ENCODE results near the gene INPP5B.

Gene INPP5B

DNA sequence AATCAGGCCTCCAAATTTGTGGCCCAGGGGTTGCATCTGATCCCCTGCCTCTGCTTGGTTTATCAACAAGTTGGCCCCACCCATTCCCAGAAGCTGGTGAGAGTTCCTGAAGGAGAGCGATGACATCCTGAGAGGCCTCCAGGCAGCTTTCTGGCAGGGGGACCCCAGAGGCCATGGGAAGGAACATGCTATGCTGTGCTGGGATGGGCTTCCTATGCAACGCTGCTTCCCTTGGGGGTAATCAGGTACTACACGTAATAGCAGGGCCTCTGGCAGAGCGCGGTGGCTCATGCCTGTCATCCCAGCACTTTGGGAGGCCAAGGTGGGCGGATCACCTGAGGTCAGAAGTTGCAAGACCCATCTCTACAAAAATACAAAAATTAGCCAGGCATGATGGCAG lies 79.1 kb downstream of the INPP5B start:
- no peak for DNase-seq (ENCODE audit: low read depth)

DNA sequence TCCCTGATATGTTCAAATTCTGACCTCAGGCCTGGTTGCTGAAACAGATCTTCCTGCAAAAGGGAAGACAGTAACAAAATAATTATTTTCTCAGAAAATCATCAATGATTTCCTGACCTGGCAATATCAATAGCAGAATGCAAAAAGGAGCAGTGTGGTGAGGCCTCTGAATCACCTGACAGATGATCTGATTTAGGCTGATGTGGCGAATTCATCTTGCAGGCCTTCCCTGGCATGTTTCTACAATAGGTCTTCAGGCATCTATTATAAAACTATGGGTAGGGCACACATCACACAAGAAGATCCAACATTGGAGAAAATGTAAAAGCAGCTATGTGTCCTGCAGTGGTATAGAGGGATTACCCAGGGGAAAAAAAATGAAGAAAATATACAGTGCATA lies 80.4 kb downstream of the INPP5B start:
- DNase-seq (ENCODE audit: low read depth): no peak

- no peak for DNase-seq (ENCODE audit: low read depth)
Observed at GRCh38 chr1:37865348-37866120, 81.3 kb downstream of the INPP5B start.

GRCh38 chr1:37862330-37862729 lies 84.5 kb downstream of the INPP5B start:
- DNase-seq (ENCODE audit: low read depth): no peak

- DNase-seq (ENCODE audit: low read depth): no peak
Observed at GRCh38 chr1:37861151-37861550, 85.7 kb downstream of the INPP5B start.

DNA sequence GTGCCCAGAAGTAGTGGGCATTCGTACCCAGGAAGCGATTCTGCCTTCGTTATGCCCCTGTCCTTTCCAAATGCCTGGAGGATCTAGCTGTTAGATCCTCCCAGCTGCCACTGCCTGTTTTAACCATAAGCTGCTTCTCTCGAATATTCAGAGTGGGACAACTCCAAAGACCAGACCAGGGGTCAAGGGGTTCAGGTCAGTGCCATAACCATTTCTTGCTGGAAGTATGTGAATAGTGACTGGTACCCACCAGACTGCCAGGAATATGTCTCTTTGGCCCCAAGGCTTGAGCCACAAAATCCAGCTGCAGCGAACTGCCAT lies 86.5 kb downstream of the INPP5B start:
- DNase-seq (ENCODE audit: low read depth): no peak

DNA sequence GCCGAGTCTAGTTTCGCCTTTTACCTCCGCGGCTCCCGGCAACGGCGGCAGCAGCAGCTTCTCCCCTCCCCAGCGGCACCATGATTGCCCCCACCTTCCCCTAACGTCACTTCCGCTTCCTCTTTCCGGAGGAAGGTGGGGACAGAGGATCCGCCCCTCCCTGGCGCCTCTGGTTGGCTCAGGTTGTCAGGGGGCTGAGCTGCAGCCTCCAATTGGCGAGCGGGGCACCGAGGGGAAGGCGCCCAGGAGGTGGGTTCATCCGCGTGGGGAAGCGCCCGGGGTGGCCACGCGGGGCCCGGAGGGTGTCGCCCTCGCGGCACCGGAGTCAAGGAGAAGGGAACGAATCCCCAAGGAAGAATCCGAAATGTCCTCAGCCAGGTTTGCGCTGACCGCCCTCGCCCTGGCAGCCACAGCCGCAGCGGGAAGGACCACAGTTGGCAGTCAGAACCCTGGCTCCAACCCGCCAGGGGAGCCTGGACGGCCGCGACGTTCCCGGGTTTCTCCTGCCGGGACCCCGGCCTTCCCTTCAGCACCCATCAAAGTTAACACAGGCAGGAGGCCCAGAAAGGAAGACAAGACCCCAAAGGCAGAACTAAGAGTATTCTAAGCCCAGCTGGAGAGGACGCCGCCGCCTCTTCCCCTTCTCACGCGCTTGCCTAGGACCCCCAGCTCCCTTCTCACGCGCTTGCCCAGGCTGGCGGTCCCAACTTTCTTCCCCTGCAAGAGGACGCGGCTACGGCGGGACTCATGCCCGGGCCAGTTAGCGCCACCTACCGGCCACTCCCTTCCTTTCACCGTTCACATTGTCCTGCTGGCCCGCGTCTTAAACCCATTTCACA lies 87.1 kb downstream of the INPP5B start, which contains the start of gene MTF1:
Gene MTF1 (minus strand): TSS at position 86 of the 839 bp plus-strand sequence. CDS start 1,934 bp downstream, outside the sequence.
- peak; percentile 94 for DNase-seq (ENCODE audit: low read depth)

- DNase-seq (ENCODE audit: low read depth): peak; percentile 1
Observed at GRCh38 chr1:37858931-37859506, 87.8 kb downstream of the INPP5B start.

DNA sequence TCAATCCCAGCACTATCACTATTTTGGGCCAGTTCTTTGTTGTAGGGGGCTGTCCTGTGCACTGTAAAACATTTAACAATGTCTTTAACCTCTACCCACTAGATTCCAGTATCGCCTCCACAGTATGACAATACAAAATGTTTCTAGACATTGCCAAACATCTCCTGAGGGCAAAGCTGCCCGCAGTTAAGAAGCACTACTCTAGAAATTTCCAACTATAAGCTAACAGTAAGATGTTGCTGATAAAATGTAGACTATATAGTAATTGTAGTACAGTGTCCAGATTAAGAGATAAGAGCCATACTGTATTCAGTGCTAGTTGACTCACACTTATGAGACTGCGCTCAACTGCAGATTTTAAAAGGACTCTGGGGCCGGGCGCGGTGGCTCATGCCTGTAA lies 92.4 kb downstream of the INPP5B start:
- DNase-seq (ENCODE audit: low read depth): no peak

DNA sequence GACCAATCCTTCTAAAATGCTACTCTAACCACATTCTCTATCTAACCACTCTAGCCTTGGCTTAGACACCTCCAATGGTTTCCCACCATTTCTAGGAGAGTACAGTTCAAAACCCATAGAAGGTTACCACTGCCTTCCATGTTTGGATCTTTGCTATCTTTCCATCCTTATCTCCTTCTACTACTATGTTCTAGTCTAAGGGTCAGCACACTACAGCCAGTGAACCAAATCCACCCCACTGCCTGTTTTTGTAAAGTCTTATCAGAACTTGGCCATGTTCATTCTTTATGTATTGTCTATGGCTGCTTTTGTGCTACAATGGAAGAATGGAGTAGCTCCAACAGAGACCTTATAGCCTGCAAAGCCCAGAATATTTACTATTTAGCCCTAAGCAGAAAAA lies 93.7 kb downstream of the INPP5B start:
- no peak for DNase-seq (ENCODE audit: low read depth)

- DNase-seq (ENCODE audit: low read depth): no peak
Observed at GRCh38 chr1:37851782-37852210, 95.1 kb downstream of the INPP5B start.

DNA sequence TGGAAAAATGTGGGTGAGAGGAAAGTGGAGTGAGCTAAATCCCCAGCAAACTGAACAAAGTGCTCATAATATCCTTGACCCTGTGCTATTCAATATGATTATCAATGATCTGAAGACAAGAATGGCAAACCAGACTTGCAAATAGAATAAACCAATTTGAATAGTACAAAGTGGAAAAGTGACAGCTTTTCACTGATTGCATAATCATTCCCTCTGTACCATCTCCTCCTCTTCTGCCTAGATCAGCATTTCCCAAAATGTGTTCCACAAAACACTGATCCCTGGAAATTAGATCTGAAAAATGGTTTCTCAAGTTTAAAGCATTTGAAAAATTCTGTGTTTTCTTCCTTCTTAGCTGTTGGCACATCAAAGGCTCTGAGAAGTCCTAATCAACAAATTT lies 95.6 kb downstream of the INPP5B start:
- DNase-seq (ENCODE audit: low read depth): no peak

DNA sequence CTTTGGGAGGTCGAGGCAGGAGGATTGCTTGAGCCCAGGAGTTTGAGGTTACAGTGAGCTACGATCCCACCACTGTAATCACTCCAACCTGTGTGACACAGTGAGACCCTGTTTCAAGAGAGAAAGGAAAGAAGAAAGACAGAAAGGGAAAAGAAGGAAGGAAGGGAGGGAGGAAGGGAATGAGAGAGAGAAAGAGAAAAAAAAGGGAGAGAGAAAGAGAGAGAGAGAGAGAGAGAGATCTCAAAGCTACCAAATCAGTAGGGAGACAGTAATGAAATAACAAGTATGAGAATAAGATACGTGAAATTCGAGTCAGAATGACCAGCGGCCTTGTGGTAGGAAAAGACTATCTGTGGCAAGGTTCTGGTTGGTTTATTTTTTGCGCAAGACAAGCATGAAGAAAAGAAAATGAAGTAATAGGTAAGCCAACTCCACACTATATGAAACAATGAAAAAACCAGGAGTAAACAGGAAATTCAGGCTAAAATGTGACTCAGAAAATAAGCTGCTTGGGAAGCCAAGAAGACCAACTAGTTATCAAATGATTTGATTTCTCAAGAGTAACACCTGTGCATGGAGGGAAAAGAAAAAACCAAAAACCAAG lies 96.4 kb downstream of the INPP5B start:
- no peak for DNase-seq (ENCODE audit: low read depth)

- no peak for DNase-seq (ENCODE audit: low read depth)
Observed at GRCh38 chr1:37849480-37849879, 97.4 kb downstream of the INPP5B start.

GRCh38 chr1:37846647-37847339 lies 100.1 kb downstream of the INPP5B start:
- no peak for DNase-seq (ENCODE audit: low read depth)

DNA sequence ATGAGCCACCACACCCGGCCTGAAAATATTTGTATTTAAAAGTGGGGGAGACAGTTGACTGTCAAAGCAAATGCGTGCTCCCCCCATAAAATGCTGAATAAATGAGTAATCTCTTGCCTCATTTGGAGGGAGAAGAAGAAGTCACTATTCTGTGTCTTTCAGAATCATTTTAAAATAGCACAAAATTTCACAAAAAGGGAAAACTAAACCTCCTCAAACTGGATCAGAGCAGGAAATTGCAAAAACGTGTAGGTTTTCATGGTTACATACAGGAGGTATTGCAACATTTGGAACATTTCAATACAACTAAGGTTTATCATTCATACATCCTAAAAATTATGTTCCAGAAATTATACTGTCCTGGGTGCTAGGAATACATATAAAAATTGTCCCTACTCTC lies 101.1 kb downstream of the INPP5B start:
- DNase-seq (ENCODE audit: low read depth): no peak

DNA sequence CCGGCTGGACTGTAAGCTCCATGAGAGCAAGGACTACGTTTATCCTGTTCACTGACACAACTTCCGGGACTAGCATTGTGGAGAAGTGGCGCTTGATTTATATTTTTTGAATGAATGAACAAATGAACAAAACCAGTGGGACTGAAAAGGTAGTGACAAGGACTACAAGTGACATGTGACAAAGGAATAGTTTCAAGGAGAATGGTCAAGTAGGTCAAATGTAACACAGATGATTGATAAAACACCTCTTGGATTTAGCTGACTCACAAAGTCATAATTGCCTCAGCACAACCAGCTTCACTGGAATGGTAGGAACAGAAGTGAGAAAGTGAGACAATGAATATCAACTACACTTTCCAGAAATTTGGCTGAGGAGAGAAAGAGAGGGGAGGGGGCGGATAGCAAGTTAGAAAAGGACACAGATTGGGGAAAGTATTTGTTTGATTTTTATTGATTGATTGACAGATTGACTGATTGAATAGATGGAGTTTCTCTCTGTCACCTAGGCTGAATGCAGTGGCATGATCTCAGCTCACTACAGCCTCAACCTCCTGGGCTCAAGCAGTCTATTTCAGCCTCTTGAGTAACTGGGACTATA lies 101.7 kb downstream of the INPP5B start:
- no peak for DNase-seq (ENCODE audit: low read depth)

DNA sequence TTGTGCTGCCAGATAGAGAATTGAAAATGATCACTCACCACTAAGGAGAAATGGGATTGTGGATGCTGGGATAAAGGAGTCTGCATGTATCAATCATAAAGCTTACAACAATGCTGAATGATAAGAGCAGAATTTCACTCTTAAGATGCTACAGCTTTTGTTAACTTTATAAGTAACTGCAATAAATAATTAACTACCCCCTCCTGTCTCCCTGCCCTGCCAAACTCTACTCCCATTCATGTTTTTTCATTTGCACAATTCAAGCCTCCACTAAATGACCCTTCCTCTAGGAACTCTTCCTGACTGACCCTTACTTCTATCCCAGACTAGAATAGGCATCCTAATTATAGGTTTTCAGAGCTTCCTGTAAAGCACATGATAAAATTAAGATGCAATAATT lies 102.3 kb downstream of the INPP5B start:
- no peak for DNase-seq (ENCODE audit: low read depth)

DNA sequence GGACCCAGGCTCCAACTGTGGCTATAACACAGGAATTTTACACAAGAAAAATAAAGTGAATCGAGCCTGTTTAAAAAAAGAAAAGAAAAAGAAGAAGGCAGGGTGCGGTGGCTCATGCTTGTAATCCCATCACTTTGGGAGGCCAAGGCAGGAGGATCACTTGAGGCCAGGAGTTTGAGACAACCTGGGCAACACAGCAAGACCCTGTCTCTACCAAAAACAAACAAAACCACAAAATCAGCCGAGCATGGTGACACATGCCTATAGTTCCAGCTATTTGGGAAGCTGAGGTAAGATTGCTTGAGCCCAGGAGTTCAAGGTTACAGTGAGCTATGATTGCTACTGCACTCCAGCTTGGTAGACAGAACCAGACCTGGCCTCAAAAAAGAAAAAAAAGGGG lies 105.2 kb downstream of the INPP5B start:
- DNase-seq (ENCODE audit: low read depth): no peak

DNA sequence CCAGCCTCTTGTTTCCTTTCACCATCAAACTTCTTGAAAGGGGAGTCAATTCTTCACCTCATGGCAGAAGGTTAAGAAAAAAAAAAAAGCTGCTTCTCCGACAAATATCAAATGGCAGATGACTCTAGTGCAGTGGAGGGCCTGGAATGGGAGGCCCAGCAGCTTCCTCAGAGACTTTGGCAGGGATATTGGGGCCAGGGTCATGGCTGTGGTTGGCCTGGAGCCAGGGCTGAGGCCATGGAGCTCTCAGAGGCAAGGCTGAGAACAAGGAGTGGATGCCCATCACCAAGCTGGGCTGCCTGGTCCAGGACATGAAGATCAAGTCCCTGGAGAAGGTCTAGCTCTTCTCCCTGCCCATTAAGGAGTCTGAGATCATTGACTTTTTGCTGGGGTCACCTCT lies 106.1 kb downstream of the INPP5B start:
- DNase-seq (ENCODE audit: low read depth): no peak

GRCh38 chr1:37839676-37840075 lies 107.2 kb downstream of the INPP5B start:
- DNase-seq (ENCODE audit: low read depth): no peak

DNA sequence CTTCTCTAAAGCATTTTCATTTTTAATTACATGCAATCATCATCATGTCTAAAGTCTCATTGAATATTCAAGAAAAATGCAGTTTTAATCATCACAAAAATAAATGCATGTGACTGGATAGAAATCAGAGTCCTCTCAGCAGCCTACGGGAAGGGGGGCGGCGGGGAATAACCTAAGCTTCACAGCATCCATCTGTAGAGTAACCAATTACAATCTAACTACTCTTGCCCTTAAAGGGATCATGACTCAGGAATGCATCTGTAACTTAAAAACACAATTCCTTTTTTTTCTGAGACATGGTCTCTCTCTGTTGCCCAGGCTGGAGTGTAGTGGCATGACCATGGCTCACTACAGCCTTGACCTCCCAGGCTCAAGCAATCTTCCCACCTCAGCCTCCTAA lies 110.1 kb downstream of the INPP5B start:
- DNase-seq (ENCODE audit: low read depth): no peak

All from stimulated activated CD8-positive, alpha-beta memory T cell treated with anti-CD3 and anti-CD28 coated beads, Interleukin-15, amount 100 ng/mL, for 1 hour (primary cell).